Osteoblast (primary cell): Measurements from ENCODE around the gene CRYGN. TPM values are rescaled to one million over a fixed set of nuclear protein-coding genes. Genes with fewer than 3 reads are reported as not detected.

Experiments used
- DNase-seq: peaks from one replicate; pipeline ENCODE4 v3.0.0; 2011; ENCODE audit warnings: low spot score, mixed read lengths; ENCODE audit not compliant: insufficient read length; ENCODE audit errors: missing footprints
- H2AFZ ChIP-seq: 2 replicates; pipeline ENCODE4 v1.6.0; 2011; ENCODE audit warnings: mild to moderate bottlenecking, low read length
- H3K27ac ChIP-seq: 2 replicates; pipeline ENCODE4 v1.5.1; 2011; ENCODE audit warnings: mild to moderate bottlenecking, low read depth, low read length, moderate library complexity
- H3K27me3 ChIP-seq: 2 replicates; pipeline ENCODE4 v1.6.0; 2012; ENCODE audit warnings: mild to moderate bottlenecking, control low read depth, inconsistent platforms, low read length, moderate library complexity; ENCODE audit not compliant: insufficient read depth
- H3K36me3 ChIP-seq: 2 replicates; pipeline ENCODE4 v1.5.1; 2011; ENCODE audit warnings: mild to moderate bottlenecking, low read length, control low read depth, moderate library complexity; ENCODE audit not compliant: insufficient read depth
- H3K4me1 ChIP-seq: 2 replicates; pipeline ENCODE4 v1.5.1; 2011; ENCODE audit warnings: mild to moderate bottlenecking, low read length, control low read depth, moderate library complexity; ENCODE audit not compliant: insufficient read depth
- H3K4me2 ChIP-seq: 2 replicates; pipeline ENCODE4 v1.6.0; 2011; ENCODE audit warnings: mild to moderate bottlenecking, low read length; ENCODE audit not compliant: insufficient read depth
- H3K4me3 ChIP-seq: fragments of 200-600 bp; sonication (generic); 3 replicates; pipeline ENCODE4 v1.5.1; 2012; ENCODE audit warnings: mild to moderate bottlenecking, low read length, inconsistent platforms; ENCODE audit not compliant: insufficient read depth
- H3K79me2 ChIP-seq: 2 replicates; pipeline ENCODE4 v1.6.0; 2012; ENCODE audit warnings: mild to moderate bottlenecking, low read length, control low read depth, inconsistent platforms; ENCODE audit not compliant: insufficient read depth
- H3K9me3 ChIP-seq: 2 replicates; pipeline ENCODE4 v1.5.1; 2011; ENCODE audit warnings: low read depth, low read length, control low read depth
- H4K20me1 ChIP-seq: 2 replicates; pipeline ENCODE4 v1.6.0; 2012; ENCODE audit warnings: mild to moderate bottlenecking, low read length, control low read depth; ENCODE audit not compliant: insufficient read depth
- total RNA-seq: library from RNA; depleted of rRNA; stranded (reverse); fragments of >200 nt; gene quantifications from 2 replicates; pipeline ENCODE4 v1.2.3, GENCODE V29; 2012
- TF ChIP-seq, protein P1 (sequence below): IDR thresholded peaks from 2 replicates; pipeline ENCODE4 v1.5.1; 2011; ENCODE audit warnings: mild to moderate bottlenecking, low read depth, low read length, moderate library complexity; ENCODE audit errors: extremely low read depth

CRYGN gene
- total RNA-seq, 1 donor, result 0.72 TPM

DNA sequence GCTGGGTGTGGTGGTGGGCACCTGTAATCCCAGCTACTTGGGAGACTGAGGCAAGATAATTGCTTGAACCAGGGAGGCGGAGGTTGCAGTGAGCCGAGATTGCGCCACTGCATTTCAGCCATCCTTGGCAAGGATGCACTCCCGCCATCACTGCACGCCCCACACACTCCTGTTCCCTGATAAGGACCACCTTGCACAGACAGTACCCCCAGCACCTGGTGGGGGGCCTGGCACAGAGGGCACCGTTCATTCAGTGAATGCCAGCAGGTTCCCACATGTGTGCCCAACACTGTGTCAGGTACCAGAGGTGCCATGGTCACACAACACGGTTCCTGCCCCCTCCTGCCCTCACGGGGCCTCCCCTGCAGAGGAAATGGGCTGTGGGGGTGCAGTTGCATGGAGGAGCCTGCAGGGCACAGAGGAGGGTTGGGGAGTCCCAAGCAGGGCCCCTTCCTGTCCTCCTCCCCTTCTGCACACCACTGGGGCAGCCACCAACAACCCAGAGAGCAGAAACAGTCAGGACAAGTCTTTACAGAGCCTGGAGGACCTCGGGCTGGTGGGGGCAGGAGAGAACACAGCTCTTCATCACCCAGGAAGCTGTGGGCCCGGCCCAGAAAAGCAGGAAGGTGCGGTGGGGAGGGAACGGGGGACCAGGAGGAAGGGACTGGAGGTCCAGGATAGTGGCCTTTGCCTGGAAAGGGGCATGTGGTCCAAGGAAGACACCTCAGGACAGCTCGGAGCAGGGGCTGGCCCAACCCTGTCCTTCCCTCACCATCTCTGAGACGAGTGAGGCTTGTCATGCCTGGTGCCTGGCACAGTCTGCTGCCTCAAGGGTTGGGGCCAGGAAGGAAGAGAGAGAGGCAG lies 7.1 kb downstream of the CRYGN start:
- no peaks in the 10 kb centered on the region for H3K27me3 ChIP-seq
- H3K4me1 ChIP-seq, result peaks cover 18% of the 10 kb centered on the region
- TF ChIP-seq, protein P1, sequence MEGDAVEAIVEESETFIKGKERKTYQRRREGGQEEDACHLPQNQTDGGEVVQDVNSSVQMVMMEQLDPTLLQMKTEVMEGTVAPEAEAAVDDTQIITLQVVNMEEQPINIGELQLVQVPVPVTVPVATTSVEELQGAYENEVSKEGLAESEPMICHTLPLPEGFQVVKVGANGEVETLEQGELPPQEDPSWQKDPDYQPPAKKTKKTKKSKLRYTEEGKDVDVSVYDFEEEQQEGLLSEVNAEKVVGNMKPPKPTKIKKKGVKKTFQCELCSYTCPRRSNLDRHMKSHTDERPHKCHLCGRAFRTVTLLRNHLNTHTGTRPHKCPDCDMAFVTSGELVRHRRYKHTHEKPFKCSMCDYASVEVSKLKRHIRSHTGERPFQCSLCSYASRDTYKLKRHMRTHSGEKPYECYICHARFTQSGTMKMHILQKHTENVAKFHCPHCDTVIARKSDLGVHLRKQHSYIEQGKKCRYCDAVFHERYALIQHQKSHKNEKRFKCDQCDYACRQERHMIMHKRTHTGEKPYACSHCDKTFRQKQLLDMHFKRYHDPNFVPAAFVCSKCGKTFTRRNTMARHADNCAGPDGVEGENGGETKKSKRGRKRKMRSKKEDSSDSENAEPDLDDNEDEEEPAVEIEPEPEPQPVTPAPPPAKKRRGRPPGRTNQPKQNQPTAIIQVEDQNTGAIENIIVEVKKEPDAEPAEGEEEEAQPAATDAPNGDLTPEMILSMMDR, result peak; percentile 20
- H3K27ac ChIP-seq, result no peak overlapping the region
- no peak overlapping the region for H2AFZ ChIP-seq
- no peak overlapping the region for H3K4me3 ChIP-seq
- H3K9me3 ChIP-seq, result no peaks in the 10 kb centered on the region
- H4K20me1 ChIP-seq, result no peaks in the 10 kb centered on the region
- H3K36me3 ChIP-seq, result no peaks in the 10 kb centered on the region
- DNase-seq, result peak; percentile 85
- H3K79me2 ChIP-seq, result no peaks in the 10 kb centered on the region
- no peak overlapping the region for H3K4me2 ChIP-seq

DNA sequence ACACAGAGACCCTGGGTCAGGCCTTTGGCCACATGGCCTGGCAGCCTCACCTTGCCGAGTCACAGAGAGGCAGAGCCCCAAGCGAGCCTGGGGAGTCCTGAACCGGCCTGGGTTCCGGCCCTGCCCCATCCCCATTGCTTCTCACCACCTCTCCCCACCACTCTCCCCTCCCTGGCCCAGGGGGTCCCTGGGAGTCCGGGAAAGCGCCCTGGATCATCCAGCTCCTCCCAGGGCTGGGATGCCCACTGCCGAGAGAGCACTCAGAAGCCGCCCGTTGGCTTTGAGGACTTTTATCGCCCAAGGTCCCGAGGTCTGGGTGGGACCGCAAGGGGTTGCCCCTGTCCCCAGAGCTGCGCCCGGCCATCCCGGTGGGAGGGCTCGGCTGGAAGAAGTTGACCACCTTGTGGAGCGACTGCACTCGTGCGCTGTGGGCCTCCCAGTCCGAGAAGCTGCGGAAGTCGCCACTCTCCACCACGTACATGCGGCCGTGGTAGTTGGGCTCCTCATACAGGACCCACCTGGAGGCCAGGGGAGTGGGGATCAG lies 8.1 kb downstream of the CRYGN start:
- H3K9me3 ChIP-seq, result no peaks in the 10 kb centered on the region
- no peaks in the 10 kb centered on the region for H3K36me3 ChIP-seq
- TF ChIP-seq, protein P1, result no peak
- no peaks in the 10 kb centered on the region for H4K20me1 ChIP-seq
- no peaks in the 10 kb centered on the region for H3K27me3 ChIP-seq
- no peak overlapping the region for H3K27ac ChIP-seq
- no peak overlapping the region for H2AFZ ChIP-seq
- peaks cover 24% of the 10 kb centered on the region for H3K4me1 ChIP-seq
- no peak overlapping the region for H3K4me3 ChIP-seq
- DNase-seq, result peak; percentile 78
- H3K79me2 ChIP-seq, result no peaks in the 10 kb centered on the region
- H3K4me2 ChIP-seq, result no peak overlapping the region

DNA sequence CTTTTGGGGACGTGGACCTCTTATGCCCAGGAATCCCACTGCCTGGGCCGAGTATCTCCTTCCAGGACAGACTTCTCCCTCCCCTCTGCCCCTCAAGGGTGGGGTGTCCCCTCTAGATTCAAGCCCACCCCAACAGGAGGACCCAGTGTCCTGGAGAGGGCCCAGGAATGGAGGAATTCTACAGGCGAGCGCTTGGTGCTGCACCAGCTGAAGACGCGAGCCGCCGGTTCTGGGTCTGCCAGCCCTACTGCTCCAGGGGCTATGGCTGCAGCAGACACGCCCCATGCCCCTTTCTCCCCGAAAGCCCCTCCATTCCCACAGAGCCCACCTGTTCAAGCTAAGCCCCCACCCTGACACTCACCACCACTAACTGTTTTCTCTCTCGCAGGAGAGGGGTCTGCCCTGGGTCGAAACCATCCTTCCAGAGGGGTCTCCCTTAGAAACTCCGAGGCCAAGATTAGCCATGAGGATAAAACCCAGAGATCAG lies 8.6 kb downstream of the CRYGN start:
- Histone ChIP-seq H3K9me3 (no peaks in the 10 kb centered on the region), H3K4me1 (peaks cover 29% of the 10 kb centered on the region), H3K4me2 (no peak overlapping the region), H3K4me3 (no peak overlapping the region), H4K20me1 (no peaks in the 10 kb centered on the region), H3K27me3 (no peaks in the 10 kb centered on the region), H3K79me2 (no peaks in the 10 kb centered on the region), H3K27ac (no peak overlapping the region), H2AFZ (no peak overlapping the region), H3K36me3 (no peaks in the 10 kb centered on the region)
- TF ChIP-seq, protein P1, result no peak
- DNase-seq, result peak; percentile 53
